Effector CD4-positive, alpha-beta T cell (primary cell): Measurements from ENCODE around the gene FOXO3.

Experiments
- DNase-seq: peaks from one replicate; pipeline ENCODE4 v3.0.0-alpha.2; 2020

FOXO3 gene

GRCh38 chr6:108720827-108721226, 160.1 kb downstream of the FOXO3 start:
- DNase-seq = no peak

DNA sequence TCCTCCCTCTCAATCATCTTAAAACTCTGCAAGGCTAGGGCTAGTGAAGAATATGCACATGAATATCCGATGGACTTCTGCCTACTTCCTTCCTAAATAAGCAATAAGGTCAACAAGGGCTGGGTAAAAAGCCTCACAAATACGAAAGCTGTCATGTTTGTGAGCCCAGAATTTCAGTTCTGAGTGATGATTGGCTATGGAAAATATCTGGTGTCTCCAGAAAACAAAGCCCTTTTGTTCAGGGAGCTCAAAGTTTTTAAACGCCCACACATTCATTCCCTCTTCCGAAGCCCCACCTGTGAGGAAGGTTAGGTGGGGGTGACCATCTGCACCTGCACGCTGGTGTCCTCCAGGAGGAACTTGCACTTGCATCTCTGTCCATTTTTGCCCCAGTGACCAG, 160.6 kb downstream of the FOXO3 start:
- no peak for DNase-seq

GRCh38 chr6:108723594-108723993, 162.9 kb downstream of the FOXO3 start:
- DNase-seq = no peak

DNA sequence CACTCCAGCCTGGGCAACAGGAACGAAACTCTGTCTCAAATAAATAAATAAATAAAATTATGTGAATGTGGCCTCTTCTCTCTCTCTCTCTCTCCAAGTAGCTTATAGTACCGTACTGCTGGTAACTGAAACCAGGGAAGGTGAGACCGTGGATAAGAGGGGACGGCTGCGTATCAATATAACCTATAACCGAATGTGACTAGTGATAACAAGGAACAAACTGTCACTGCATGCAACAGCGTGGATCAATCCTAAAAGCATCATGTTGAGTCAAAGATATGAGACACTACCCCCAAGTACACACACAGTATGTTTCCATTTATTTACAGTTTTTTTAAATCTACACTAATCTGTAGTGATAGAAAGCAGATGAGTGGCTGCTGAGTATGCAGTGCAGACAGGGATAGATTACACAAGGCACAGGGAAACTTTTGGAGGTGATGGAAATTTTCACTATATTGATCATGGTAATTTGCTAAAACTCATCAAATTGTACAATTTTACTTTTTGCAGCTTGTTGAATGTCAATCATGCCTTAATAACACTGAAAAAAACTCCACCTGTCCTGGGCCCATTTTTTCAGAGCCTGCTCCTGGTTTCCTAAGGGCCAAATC, 166.1 kb downstream of the FOXO3 start:
- no peak for DNase-seq

DNA sequence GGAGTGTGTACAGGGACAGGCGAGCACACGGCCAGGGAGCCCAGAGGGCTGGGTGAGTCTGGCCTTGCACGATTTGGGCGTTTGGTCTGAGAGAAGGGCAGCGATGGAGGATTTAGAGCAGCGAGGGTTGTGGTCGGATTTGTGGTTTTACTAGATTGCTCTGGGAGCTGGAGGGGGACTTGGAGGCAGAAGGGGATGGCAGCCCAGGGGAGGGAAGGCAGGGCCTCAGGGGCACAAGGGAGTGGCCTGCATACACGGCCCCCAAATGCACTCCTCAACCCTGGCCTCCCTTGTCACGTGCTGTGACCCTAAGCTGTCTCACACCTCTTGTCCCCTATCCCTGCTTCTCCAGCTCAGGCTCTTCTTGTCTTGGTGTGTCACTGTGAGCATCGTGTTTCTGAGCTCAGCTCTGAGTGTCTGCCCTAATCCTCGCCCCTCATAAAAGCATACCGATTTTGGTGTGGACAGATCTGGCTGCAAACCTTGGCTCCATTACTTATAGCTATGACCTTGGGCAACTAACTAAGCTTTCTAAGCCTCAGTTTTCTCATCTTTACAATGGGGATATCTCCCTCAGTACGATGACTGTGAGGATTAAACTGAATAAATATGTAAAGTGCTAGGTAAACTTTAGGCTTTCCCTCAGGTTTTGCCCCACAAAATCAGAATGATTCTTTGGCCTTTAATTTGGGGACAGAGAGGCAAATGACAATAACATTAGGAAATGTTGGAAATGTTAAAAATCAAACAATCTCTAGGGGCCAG, 167.4 kb downstream of the FOXO3 start:
- no peak for DNase-seq

DNA sequence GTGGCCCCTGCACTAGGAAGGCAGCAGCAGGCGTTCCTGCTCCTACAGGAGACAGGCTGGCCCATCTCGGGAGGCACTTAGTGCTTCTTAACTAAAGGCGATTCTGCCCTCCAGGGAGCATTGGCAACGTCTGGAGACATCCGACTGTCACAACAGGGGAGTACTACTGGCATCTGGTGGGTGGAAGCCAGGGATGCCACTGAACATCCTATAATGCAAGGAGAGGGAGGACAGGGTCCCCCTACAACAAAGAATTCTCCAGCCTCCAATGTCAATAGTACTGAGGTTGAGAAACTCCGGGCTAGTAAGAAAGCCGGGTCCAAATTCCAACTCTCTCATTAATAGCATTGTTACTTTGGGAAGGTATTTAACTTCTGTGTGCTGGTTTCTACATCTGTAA, 168.1 kb downstream of the FOXO3 start:
- no peak for DNase-seq

DNA sequence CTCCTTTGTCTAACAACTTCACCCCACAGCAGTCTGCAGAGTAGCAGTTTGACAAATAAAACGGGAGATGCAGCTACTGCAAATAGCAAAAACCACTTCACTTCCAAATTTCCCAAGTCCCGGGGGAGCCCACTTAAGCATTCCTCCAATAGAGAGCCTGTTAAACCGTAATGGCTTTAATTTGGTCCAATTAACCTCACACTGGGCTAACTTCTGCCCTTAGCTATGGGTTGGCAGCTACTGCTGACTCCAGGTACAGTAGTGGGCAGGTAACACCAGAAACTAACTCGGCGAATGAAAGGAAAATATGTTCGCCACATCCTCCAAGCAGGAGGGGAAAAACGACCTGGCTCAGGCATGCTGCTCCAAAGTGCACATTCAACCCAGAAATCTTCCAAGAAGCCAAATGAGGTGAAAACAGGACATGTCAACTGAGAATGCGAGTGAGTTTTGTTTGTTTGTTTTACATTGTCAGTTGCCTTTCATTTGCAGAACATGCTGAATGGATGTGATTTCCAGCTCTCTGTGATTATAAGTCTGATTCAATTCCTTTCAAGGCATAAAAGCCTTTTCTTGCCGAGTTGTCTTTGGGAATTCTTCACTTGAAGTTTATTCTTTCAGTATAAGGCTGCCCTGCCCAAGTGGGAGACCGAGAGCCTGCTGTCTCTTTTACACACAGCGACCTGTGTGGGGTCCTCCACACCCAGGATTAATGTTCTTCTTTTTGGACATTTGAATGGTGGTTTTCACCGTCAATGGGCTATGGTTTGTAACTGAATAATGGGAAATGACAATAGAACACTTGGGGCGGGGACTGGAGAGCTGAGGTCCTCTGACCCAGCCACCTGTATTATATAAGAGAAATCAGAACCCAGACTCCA, 170.2 kb downstream of the FOXO3 start:
- no peak for DNase-seq

DNA sequence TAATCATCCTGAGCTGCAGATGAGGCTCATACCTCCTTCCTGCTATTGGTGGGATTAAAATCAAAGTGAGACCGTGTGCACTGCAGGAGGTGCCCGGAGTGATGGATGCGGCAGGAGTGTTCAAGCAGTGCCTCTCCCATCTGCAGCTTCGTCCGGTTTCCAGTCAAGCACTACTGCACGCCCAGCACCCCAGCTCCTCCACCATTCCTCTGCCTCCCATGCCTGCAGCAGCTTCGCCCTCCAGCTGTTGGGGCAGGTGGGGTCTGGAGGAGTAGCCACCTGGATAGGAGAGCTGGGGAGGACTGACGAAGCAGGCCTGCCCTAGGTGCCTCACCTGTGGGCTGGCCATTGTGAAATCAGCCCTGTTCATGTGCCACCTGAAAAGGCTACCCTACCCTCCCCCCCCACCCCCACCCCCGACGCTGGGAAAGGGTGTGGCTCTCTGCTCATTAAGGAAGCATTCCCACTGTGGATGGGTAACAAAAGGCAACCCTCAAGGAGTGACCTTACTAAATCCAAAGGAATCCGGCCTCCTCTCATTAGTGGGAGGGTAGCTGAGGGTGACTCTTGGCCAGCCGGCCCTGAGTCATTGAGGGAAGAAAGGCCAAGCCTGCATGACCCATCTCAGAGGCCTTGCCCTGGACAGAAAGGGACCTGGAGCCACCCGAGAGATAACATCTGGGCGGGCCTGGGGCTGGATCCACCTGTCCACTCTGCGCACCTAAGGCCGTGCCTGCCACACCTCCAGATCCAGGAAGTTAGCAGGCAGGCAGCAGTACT, 171.6 kb downstream of the FOXO3 start:
- DNase-seq = no peak

DNA sequence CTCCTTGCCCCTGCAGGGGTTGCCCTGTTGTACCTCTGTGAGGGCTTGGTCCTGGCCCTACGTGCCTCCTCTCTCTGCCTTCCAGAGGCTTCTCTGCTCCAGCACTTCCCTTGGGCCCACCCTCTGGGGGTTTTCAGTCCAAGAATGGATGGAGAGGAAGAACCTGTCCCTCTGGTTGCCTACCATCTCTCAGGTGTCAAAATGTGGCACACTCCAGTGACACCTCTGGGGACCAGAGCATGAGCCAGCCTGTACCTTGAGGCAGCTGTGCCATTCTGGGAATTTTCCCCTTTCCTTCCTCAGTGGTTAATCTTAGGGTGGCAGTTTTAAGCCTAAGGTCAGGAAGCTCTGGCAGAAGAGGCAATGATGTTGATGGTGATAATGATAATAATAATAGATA, 172.3 kb downstream of the FOXO3 start:
- no peak for DNase-seq

- DNase-seq = no peak
Measured at GRCh38 chr6:108733706-108734265, 173.1 kb downstream of the FOXO3 start.
